ENCODE results near the gene TMEM154.

The TMEM154 gene

GRCh38 chr4:152644130-152644529 is 35.7 kb downstream of the TMEM154 start:
- Histone ChIP-seq H3F3A (ENCODE audit: low read depth) (no peaks in the 10 kb centered on the region), H3K79me2 (ENCODE audit: insufficient read depth, low read length) (no peaks in the 10 kb centered on the region), H4K20me1 (ENCODE audit: insufficient read depth, low read length, poor library complexity, severe bottlenecking) (no peaks in the 10 kb centered on the region), H3K4me1 (ENCODE audit: insufficient read depth, low read length, poor library complexity, severe bottlenecking) (peaks cover 8% of the 10 kb centered on the region), H3K36me3 (ENCODE audit: insufficient read depth, low read length) (no peaks in the 10 kb centered on the region; the same call in 1 of the 2 replicates), H3K9ac (ENCODE audit: low read depth, low read length, poor library complexity, severe bottlenecking) (no peak overlapping the region), H3K9me2 (replicated peaks; ENCODE audit: low read depth, low read length) (no peaks in the 10 kb centered on the region), H3K4me3 (ENCODE audit: low read length, poor library complexity, severe bottlenecking) (no peak overlapping the region), H3K9me3 (ENCODE audit: insufficient read depth, low read depth, low read length) (no peaks in the 10 kb centered on the region), H3K4me2 (ENCODE audit: low read depth, low read length, poor library complexity, severe bottlenecking) (no peak overlapping the region), H3K27me3 (ENCODE audit: insufficient read depth, low read length, poor library complexity, severe bottlenecking) (no peaks in the 10 kb centered on the region), H2AFZ (ENCODE audit: low read length) (no peak overlapping the region)
- TF ChIP-seq CTCF (conservative IDR thresholded peaks at IDR 0.05; ENCODE audit: low read length), result no peak
- TF ChIP-seq EZH2phosphoT487 (IDR thresholded peaks at IDR 0.05; ENCODE audit: borderline replicate concordance), result no peak

GRCh38 chr4:152643153-152644035 is 36.4 kb downstream of the TMEM154 start:
- Histone ChIP-seq H3K9ac (ENCODE audit: low read depth, low read length, poor library complexity, severe bottlenecking) (no peak overlapping the region), H3K36me3 (ENCODE audit: insufficient read depth, low read length) (no peaks in the 10 kb centered on the region; the same call in 1 of the 2 replicates), H3K79me2 (ENCODE audit: insufficient read depth, low read length) (no peaks in the 10 kb centered on the region), H3K4me3 (ENCODE audit: low read length, poor library complexity, severe bottlenecking) (no peak overlapping the region), H3F3A (ENCODE audit: low read depth) (no peaks in the 10 kb centered on the region), H4K20me1 (ENCODE audit: insufficient read depth, low read length, poor library complexity, severe bottlenecking) (no peaks in the 10 kb centered on the region), H3K4me1 (ENCODE audit: insufficient read depth, low read length, poor library complexity, severe bottlenecking) (peaks cover 8% of the 10 kb centered on the region), H3K9me2 (replicated peaks; ENCODE audit: low read depth, low read length) (no peaks in the 10 kb centered on the region), H3K4me2 (ENCODE audit: low read depth, low read length, poor library complexity, severe bottlenecking) (no peak overlapping the region), H3K9me3 (ENCODE audit: insufficient read depth, low read depth, low read length) (no peaks in the 10 kb centered on the region), H2AFZ (ENCODE audit: low read length) (no peak overlapping the region), H3K27me3 (ENCODE audit: insufficient read depth, low read length, poor library complexity, severe bottlenecking) (no peaks in the 10 kb centered on the region)
- TF ChIP-seq CTCF (conservative IDR thresholded peaks at IDR 0.05; ENCODE audit: low read length) (no peak), EZH2phosphoT487 (IDR thresholded peaks at IDR 0.05; ENCODE audit: borderline replicate concordance) (no peak)

- TF ChIP-seq EZH2phosphoT487 (IDR thresholded peaks at IDR 0.05; ENCODE audit: borderline replicate concordance), result no peak
- TF ChIP-seq CTCF (conservative IDR thresholded peaks at IDR 0.05; ENCODE audit: low read length), result peak; percentile 74
- Histone ChIP-seq H3F3A (ENCODE audit: low read depth) (no peaks in the 10 kb centered on the region), H3K9me2 (replicated peaks; ENCODE audit: low read depth, low read length) (no peaks in the 10 kb centered on the region), H4K20me1 (ENCODE audit: insufficient read depth, low read length, poor library complexity, severe bottlenecking) (no peaks in the 10 kb centered on the region), H3K9me3 (ENCODE audit: insufficient read depth, low read depth, low read length) (no peaks in the 10 kb centered on the region), H3K36me3 (ENCODE audit: insufficient read depth, low read length) (no peaks in the 10 kb centered on the region; the same call in 1 of the 2 replicates), H3K4me1 (ENCODE audit: insufficient read depth, low read length, poor library complexity, severe bottlenecking) (peaks cover 14% of the 10 kb centered on the region), H3K4me2 (ENCODE audit: low read depth, low read length, poor library complexity, severe bottlenecking) (no peak overlapping the region), H3K4me3 (ENCODE audit: low read length, poor library complexity, severe bottlenecking) (no peak overlapping the region), H3K9ac (ENCODE audit: low read depth, low read length, poor library complexity, severe bottlenecking) (no peak overlapping the region), H2AFZ (ENCODE audit: low read length) (no peak overlapping the region), H3K79me2 (ENCODE audit: insufficient read depth, low read length) (no peaks in the 10 kb centered on the region), H3K27me3 (ENCODE audit: insufficient read depth, low read length, poor library complexity, severe bottlenecking) (no peaks in the 10 kb centered on the region)
These were observed 39.5 kb downstream of the TMEM154 start for GRCh38 chr4:152640058-152640921.
